GM23248 (cell line): ENCODE measurements around the gene STK32B. TPM values are rescaled to one million over a fixed set of nuclear protein-coding genes. Genes with fewer than 3 reads are reported as not detected.

Experiments used
- DNase-seq: peaks from one replicate; pipeline ENCODE4 v3.0.0-alpha.2; 2015
- H2AFZ ChIP-seq: fragments of 200-600 bp; sonication (generic); 2 replicates; pipeline ENCODE4 v1.6.1; 2016; ENCODE audit warnings: antibody characterized with exemption
- H3F3A ChIP-seq: fragments of 200-600 bp; sonication (generic); 2 replicates; pipeline ENCODE4 v1.6.1; 2016; ENCODE audit warnings: mild to moderate bottlenecking, antibody characterized with exemption, mixed run types; ENCODE audit not compliant: insufficient read depth
- H3K27ac ChIP-seq: fragments of 200-600 bp; sonication (generic); 2 replicates; pipeline ENCODE4 v1.5.1; 2016; ENCODE audit warnings: mild to moderate bottlenecking
- H3K27me3 ChIP-seq: fragments of 200-600 bp; sonication (generic); replicated peaks from 2 replicates; pipeline ENCODE4 v1.6.1; 2016; ENCODE audit warnings: mild to moderate bottlenecking; ENCODE audit not compliant: insufficient read depth
- H3K36me3 ChIP-seq: fragments of 200-600 bp; sonication (generic); 2 replicates; pipeline ENCODE4 v1.6.1; 2016; ENCODE audit warnings: low read depth, mild to moderate bottlenecking
- H3K4me1 ChIP-seq: fragments of 200-600 bp; sonication (generic); 2 replicates; pipeline ENCODE4 v1.6.1; 2016; ENCODE audit warnings: mild to moderate bottlenecking; ENCODE audit not compliant: insufficient read depth
- H3K4me2 ChIP-seq: fragments of 200-600 bp; sonication (generic); one replicate; pipeline ENCODE4 v1.6.1; 2016; ENCODE audit warnings: mild to moderate bottlenecking; ENCODE audit not compliant: unreplicated experiment
- H3K4me3 ChIP-seq: fragments of 200-600 bp; sonication (generic); 2 replicates; pipeline ENCODE4 v1.5.1; 2016; ENCODE audit warnings: mild to moderate bottlenecking
- H3K79me2 ChIP-seq: fragments of 200-600 bp; sonication (generic); 2 replicates; pipeline ENCODE4 v1.6.1; 2016; ENCODE audit warnings: mild to moderate bottlenecking; ENCODE audit not compliant: insufficient read depth
- H3K9ac ChIP-seq: fragments of 200-600 bp; sonication (generic); 2 replicates; pipeline ENCODE4 v1.6.1; 2016; ENCODE audit warnings: mild to moderate bottlenecking
- H3K9me2 ChIP-seq: fragments of 200-600 bp; sonication (generic); 2 replicates; pipeline ENCODE4 v1.6.1; 2016; ENCODE audit warnings: mixed run types, mild to moderate bottlenecking, moderate library complexity; ENCODE audit not compliant: insufficient read depth
- H3K9me3 ChIP-seq: fragments of 200-600 bp; sonication (generic); one replicate; pipeline ENCODE4 v1.6.1; 2017; ENCODE audit warnings: low read depth
- H4K20me1 ChIP-seq: fragments of 200-600 bp; sonication (generic); 2 replicates; pipeline ENCODE4 v1.6.0; 2016; ENCODE audit not compliant: insufficient read depth
- EZH2 ChIP-seq: fragments of 200-600 bp; sonication (generic); IDR thresholded peaks from 2 replicates; pipeline ENCODE4 v1.6.1; 2018; ENCODE audit warnings: antibody characterized with exemption, mild to moderate bottlenecking; ENCODE audit not compliant: insufficient read depth, poor library complexity, severe bottlenecking
- EZH2phosphoT487 ChIP-seq: fragments of 200-600 bp; sonication (generic); IDR thresholded peaks from 2 replicates; pipeline ENCODE4 v1.6.1; 2018; ENCODE audit warnings: antibody characterized with exemption, moderate library complexity, mild to moderate bottlenecking, low read depth; ENCODE audit not compliant: insufficient read depth
- WGBS, 2 experiments: methylation state at CpG; one replicate each; pipeline ENCODE4 v1.1.6; 2015 to 2017; ENCODE audit warnings: low lambda C conversion rate in 2 of 2, low coverage in 1 of 2; ENCODE audit errors: missing lambda C conversion rate in 2 of 2; 5-methylcytosine and 5-hydroxymethylcytosine counted together
- in situ Hi-C: fragments of 300-500 bp; cut with MboI; formaldehyde crosslinking; loops from 2 replicates; pipeline ENCODE4 v1.15.0; 2020
- polyA plus RNA-seq: library from polyadenylated mRNA; unstranded; fragments of >200 nt; fragmentation: Nextera tagmentation; extraction: Ambion mirVana; gene quantifications from 2 replicates; pipeline ENCODE4 v1.2.1, GENCODE V29; 2016
- total RNA-seq: library from RNA; depleted of rRNA; stranded (reverse); fragments of >200 nt; shearing (Covaris generic); gene quantifications from 2 replicates; pipeline ENCODE4 v1.2.3, GENCODE V29; 2014

Gene STK32B
- total and polyA plus RNA-seq, 2 experiments from 2014 or later: 4.9 to 6.1 TPM

GRCh38 chr4:5463361-5463760, 412.1 kb downstream of the STK32B start:
- TF ChIP-seq EZH2phosphoT487: no peak
- TF ChIP-seq EZH2: no peak
- WGBS, 2 experiments: 62 to 75% methylated on average over 1 of the region's 1 CpG
- Histone ChIP-seq H3K27me3 (no peaks in the 10 kb centered on the region), H3K9me3 (no peaks in the 10 kb centered on the region), H3K9me2 (no peaks in the 10 kb centered on the region), H3K79me2 (no peaks in the 10 kb centered on the region), H3K9ac (no peak overlapping the region), H3K4me1 (no peaks in the 10 kb centered on the region), H4K20me1 (no peaks in the 10 kb centered on the region), H3K36me3 (no peaks in the 10 kb centered on the region), H3K4me3 (no peak overlapping the region), H3F3A (no peaks in the 10 kb centered on the region), H3K27ac (no peak overlapping the region), H2AFZ (no peak overlapping the region), H3K4me2 (no peak overlapping the region)
- no peak for DNase-seq
- in situ Hi-C loops: no loop called here

GRCh38 chr4:5463936-5464650, 412.8 kb downstream of the STK32B start:
- Histone ChIP-seq H4K20me1 (no peaks in the 10 kb centered on the region), H3K4me3 (no peak overlapping the region), H3K9ac (no peak overlapping the region), H3K9me3 (no peaks in the 10 kb centered on the region), H3K27me3 (no peaks in the 10 kb centered on the region), H3K4me1 (no peaks in the 10 kb centered on the region), H3K79me2 (no peaks in the 10 kb centered on the region), H3F3A (no peaks in the 10 kb centered on the region), H3K36me3 (no peaks in the 10 kb centered on the region), H3K9me2 (no peaks in the 10 kb centered on the region), H3K4me2 (no peak overlapping the region), H2AFZ (no peak overlapping the region), H3K27ac (no peak overlapping the region)
- in situ Hi-C loops: no loop called here
- TF ChIP-seq EZH2phosphoT487: no peak
- TF ChIP-seq EZH2: no peak
- WGBS, 2 experiments: 76 to 78% methylated on average over 15 of the region's 15 CpGs
- DNase-seq: no peak

GRCh38 chr4:5465529-5465928, 414.2 kb downstream of the STK32B start:
- Histone ChIP-seq H3K9ac (no peak overlapping the region), H4K20me1 (no peaks in the 10 kb centered on the region), H3K4me2 (no peak overlapping the region), H3K9me3 (no peaks in the 10 kb centered on the region), H2AFZ (no peak overlapping the region), H3K27me3 (no peaks in the 10 kb centered on the region), H3F3A (no peaks in the 10 kb centered on the region), H3K9me2 (no peaks in the 10 kb centered on the region), H3K4me1 (no peaks in the 10 kb centered on the region), H3K4me3 (no peak overlapping the region), H3K36me3 (no peaks in the 10 kb centered on the region), H3K27ac (no peak overlapping the region), H3K79me2 (no peaks in the 10 kb centered on the region)
- WGBS, 2 experiments: 81 to 87% methylated on average over 4 of the region's 4 CpGs
- no peak for DNase-seq
- in situ Hi-C loops: no loop called here
- TF ChIP-seq EZH2phosphoT487 (no peak), EZH2 (no peak)

GRCh38 chr4:5465956-5466355, 414.7 kb downstream of the STK32B start:
- no peaks in the 10 kb centered on the region for H3K9me3 ChIP-seq
- in situ Hi-C loops: no loop called here
- TF ChIP-seq EZH2: no peak
- no peak for TF ChIP-seq EZH2phosphoT487
- DNase-seq: no peak
- no peak overlapping the region for H3K4me2 ChIP-seq
- H3K27me3 ChIP-seq: no peaks in the 10 kb centered on the region
- no peak overlapping the region for H2AFZ ChIP-seq
- WGBS, 2 experiments: 73 to 77% methylated on average over 9 of the region's 9 CpGs
- H3K4me1 ChIP-seq: no peaks in the 10 kb centered on the region
- no peak overlapping the region for H3K9ac ChIP-seq
- no peaks in the 10 kb centered on the region for H3F3A ChIP-seq
- H3K36me3 ChIP-seq: no peaks in the 10 kb centered on the region
- H3K4me3 ChIP-seq: no peak overlapping the region
- H4K20me1 ChIP-seq: no peaks in the 10 kb centered on the region
- H3K9me2 ChIP-seq: no peaks in the 10 kb centered on the region
- no peak overlapping the region for H3K27ac ChIP-seq
- no peaks in the 10 kb centered on the region for H3K79me2 ChIP-seq
